Measurements from ENCODE around the gene MMP19. TPM values are rescaled to one million over a fixed set of nuclear protein-coding genes. Genes with fewer than 3 reads are reported as not detected.

Gene MMP19
- total RNA-seq, 3 donors from 2014 or later (not counting 1 experiment from before 2014, with no cell fraction given), result 0.45 to 0.88 TPM; not detected in 1

DNA sequence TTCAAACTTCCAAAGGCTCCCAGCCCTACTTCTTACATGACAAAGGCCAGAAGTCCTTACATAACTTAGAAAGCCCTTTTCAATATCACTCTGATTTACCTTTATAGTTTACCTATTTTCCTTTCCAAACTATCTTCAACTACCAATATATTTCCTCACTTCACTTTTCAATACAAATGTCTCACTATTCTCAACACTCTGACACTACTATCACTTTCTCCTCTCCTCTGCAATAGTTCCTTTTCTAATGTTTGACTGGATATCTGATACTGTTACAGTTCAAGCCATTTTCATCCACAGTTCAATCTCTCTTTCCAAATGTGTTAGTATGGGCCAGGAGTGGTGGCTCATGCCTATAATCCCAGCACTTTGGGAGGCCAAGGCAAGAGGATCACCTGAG lies 28.5 kb downstream of the MMP19 start:
- Histone ChIP-seq H3K27ac (ENCODE audit: low read length) (no peak overlapping the region), H3K4me1 (ENCODE audit: control insufficient read depth, insufficient read depth, low read length) (peaks cover 21% of the 10 kb centered on the region), H3K4me3 (ENCODE audit: low read length) (no peak overlapping the region), H3K9me3 (ENCODE audit: control insufficient read depth, insufficient read depth, low read length) (no peaks in the 10 kb centered on the region), H3K27me3 (ENCODE audit: control insufficient read depth, insufficient read depth, low read length) (no peaks in the 10 kb centered on the region), H3K36me3 (ENCODE audit: control insufficient read depth, insufficient read depth, low read length) (peaks cover 11% of the 10 kb centered on the region)
- Mint-ChIP-seq H3K9me3 (no peaks in the 10 kb centered on the region), H3K27ac (peak overlapping the region in 1 of 2 donors; percentile 8), H3K4me3 (no peak overlapping the region), H3K27me3 (ENCODE audit: low read depth in 2 of 2) (no peaks in the 10 kb centered on the region), H3K4me1 (peaks cover 34 to 40% of the 10 kb centered on the region in 2 donors), H3K36me3 (no peaks in the 10 kb centered on the region)
- ATAC-seq (no peak), DNase-seq (no peak)
- TF ChIP-seq, protein P1, sequence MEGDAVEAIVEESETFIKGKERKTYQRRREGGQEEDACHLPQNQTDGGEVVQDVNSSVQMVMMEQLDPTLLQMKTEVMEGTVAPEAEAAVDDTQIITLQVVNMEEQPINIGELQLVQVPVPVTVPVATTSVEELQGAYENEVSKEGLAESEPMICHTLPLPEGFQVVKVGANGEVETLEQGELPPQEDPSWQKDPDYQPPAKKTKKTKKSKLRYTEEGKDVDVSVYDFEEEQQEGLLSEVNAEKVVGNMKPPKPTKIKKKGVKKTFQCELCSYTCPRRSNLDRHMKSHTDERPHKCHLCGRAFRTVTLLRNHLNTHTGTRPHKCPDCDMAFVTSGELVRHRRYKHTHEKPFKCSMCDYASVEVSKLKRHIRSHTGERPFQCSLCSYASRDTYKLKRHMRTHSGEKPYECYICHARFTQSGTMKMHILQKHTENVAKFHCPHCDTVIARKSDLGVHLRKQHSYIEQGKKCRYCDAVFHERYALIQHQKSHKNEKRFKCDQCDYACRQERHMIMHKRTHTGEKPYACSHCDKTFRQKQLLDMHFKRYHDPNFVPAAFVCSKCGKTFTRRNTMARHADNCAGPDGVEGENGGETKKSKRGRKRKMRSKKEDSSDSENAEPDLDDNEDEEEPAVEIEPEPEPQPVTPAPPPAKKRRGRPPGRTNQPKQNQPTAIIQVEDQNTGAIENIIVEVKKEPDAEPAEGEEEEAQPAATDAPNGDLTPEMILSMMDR (IDR thresholded peaks at IDR 0.05), result no peak
- intact Hi-C loops (cut with micrococcal nuclease), result no loop called here

DNA sequence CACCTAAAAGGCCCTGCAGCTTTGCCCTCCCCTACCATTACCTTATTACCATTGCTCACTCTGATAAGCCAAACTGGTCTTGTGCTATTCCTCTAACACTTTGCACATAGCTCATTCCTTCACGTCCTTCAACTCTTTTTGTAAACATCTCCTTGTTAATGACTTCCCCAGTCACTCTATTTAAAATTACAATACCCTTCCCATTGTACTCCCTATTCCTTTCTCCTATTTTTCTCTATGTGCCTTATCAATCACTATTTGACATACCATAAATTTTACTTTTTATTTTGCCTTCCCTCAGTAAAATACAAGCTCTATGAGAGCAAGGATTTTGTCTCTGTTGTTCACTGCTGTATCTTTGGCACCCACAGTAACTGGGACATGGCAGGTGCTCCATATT lies 30.6 kb downstream of the MMP19 start:
- Histone ChIP-seq H3K4me1 (ENCODE audit: control insufficient read depth, insufficient read depth, low read length) (peaks cover 9% of the 10 kb centered on the region), H3K4me3 (ENCODE audit: low read length) (no peak overlapping the region), H3K27ac (ENCODE audit: low read length) (no peak overlapping the region), H3K36me3 (ENCODE audit: control insufficient read depth, insufficient read depth, low read length) (peaks cover 24% of the 10 kb centered on the region), H3K9me3 (ENCODE audit: control insufficient read depth, insufficient read depth, low read length) (no peaks in the 10 kb centered on the region), H3K27me3 (ENCODE audit: control insufficient read depth, insufficient read depth, low read length) (no peaks in the 10 kb centered on the region)
- 76% methylated on average over 1 of the region's 1 CpG for WGBS (ENCODE audit: insufficient coverage)
- TF ChIP-seq, protein P1 (IDR thresholded peaks at IDR 0.05), result no peak
- Mint-ChIP-seq H3K9me3 (no peaks in the 10 kb centered on the region), H3K27ac (peak overlapping the region; percentile 0 to 23), H3K27me3 (ENCODE audit: low read depth in 2 of 2) (no peaks in the 10 kb centered on the region), H3K4me1 (peaks cover 27 to 30% of the 10 kb centered on the region in 2 donors), H3K36me3 (no peaks in the 10 kb centered on the region), H3K4me3 (no peak overlapping the region)
- ATAC-seq (no peak), DNase-seq (no peak)
- intact Hi-C loops (cut with micrococcal nuclease), result no loop called here

DNA sequence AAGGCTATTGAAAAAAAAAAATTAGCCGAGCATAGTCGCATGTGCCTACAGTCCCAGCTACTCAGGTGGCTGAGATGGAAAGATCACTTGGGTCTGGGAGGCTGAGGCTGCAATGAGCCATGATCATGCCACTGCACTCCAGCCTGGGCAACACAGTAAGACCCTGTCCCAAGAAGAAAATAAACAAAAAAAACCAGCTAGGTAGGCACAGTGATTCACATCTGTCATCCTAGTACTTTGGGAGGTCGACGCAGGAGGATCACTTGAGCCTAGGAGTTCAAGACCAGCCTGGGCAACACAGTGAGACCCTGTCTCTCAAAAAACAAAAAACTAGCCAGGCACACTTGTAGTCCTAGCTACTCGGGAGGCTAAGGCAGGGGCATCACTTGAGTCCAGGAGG lies 33.5 kb downstream of the MMP19 start:
- Histone ChIP-seq H3K9me3 (ENCODE audit: control insufficient read depth, insufficient read depth, low read length) (no peaks in the 10 kb centered on the region), H3K27ac (ENCODE audit: low read length) (no peak overlapping the region), H3K27me3 (ENCODE audit: control insufficient read depth, insufficient read depth, low read length) (no peaks in the 10 kb centered on the region), H3K36me3 (ENCODE audit: control insufficient read depth, insufficient read depth, low read length) (peaks cover 23% of the 10 kb centered on the region), H3K4me1 (ENCODE audit: control insufficient read depth, insufficient read depth, low read length) (no peaks in the 10 kb centered on the region), H3K4me3 (ENCODE audit: low read length) (no peak overlapping the region)
- intact Hi-C loops (cut with micrococcal nuclease), result no loop called here
- TF ChIP-seq, protein P1 (IDR thresholded peaks at IDR 0.05), result no peak
- 94% methylated on average over 4 of the region's 5 CpGs for whole genome bisulfite sequencing (ENCODE audit: insufficient coverage)
- Mint-ChIP-seq H3K9me3 (no peaks in the 10 kb centered on the region), H3K27ac (no peak overlapping the region), H3K27me3 (ENCODE audit: low read depth in 2 of 2) (no peaks in the 10 kb centered on the region), H3K4me3 (no peak overlapping the region), H3K4me1 (peaks cover 29 to 34% of the 10 kb centered on the region in 2 donors), H3K36me3 (no peaks in the 10 kb centered on the region)
- DNase-seq (no peak), ATAC-seq (no peak)

DNA sequence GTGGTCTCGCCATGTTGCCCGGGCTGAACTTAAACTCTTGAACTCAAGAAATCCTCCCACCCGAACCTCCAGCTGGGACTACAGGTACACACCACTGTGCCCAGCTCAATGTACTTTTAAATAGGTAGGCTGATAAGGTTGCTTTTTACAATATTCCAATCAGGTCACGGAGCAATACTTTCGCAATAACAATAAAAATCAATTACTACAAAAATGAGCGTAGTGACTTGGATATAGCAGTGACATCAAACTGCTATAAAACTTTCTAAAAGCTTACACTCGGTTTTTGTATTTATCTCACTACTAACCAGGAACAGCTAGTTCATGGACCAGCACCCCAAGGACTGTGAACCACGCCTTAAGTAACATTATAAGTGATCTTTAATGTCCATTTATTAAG lies 35.8 kb downstream of the MMP19 start:
- intact Hi-C loops (cut with micrococcal nuclease), result no loop called here
- TF ChIP-seq, protein P1 (IDR thresholded peaks at IDR 0.05), result no peak
- Mint-ChIP-seq H3K36me3 (no peaks in the 10 kb centered on the region), H3K4me1 (peaks cover 20 to 29% of the 10 kb centered on the region in 2 donors), H3K4me3 (no peak overlapping the region), H3K27ac (no peak overlapping the region), H3K27me3 (ENCODE audit: low read depth in 2 of 2) (no peaks in the 10 kb centered on the region), H3K9me3 (no peaks in the 10 kb centered on the region)
- no peak overlapping the region for H3K4me3 ChIP-seq (ENCODE audit: low read length)
- H3K27me3 ChIP-seq (ENCODE audit: control insufficient read depth, insufficient read depth, low read length), result no peaks in the 10 kb centered on the region
- no peaks in the 10 kb centered on the region for H3K9me3 ChIP-seq (ENCODE audit: control insufficient read depth, insufficient read depth, low read length)
- no peak overlapping the region for H3K27ac ChIP-seq (ENCODE audit: low read length)
- H3K4me1 ChIP-seq (ENCODE audit: control insufficient read depth, insufficient read depth, low read length), result no peaks in the 10 kb centered on the region
- WGBS (ENCODE audit: insufficient coverage), result 96% methylated on average over 6 of the region's 8 CpGs
- no peak for DNase-seq
- ATAC-seq, result no peak
- H3K36me3 ChIP-seq (ENCODE audit: control insufficient read depth, insufficient read depth, low read length), result peaks cover 29% of the 10 kb centered on the region

Measured in natural killer cell (primary cell).